ENCODE measurements around the gene PGA3. TPM values are rescaled to one million over a fixed set of nuclear protein-coding genes. Genes with fewer than 3 reads are reported as not detected.

The PGA3 gene
- not detected in 2 replicates for total RNA-seq

GRCh38 chr11:61202950-61203746 is at the start of gene PGA3:
Gene PGA3, plus strand, starts transcription at chr11:61203515. Its CDS starts 50 bp downstream, at chr11:61203565.

GRCh38 chr11:61161190-61162091 is 41.9 kb upstream of the PGA3 start, which contains the start of gene VPS37C:
Gene VPS37C, minus strand, starts transcription at chr11:61161426. Its CDS starts 22,597 bp downstream, at chr11:61138829.

GRCh38 chr11:61222047-61222446 is 18.7 kb downstream of the PGA3 start, which contains the start of gene PGA4:
Gene PGA4, plus strand, starts transcription at chr11:61222347. Its CDS starts 54 bp downstream, at chr11:61222401.

GRCh38 chr11:61240875-61241274 is 37.6 kb downstream of the PGA3 start, which contains the start of gene PGA5:
Gene PGA5, plus strand, starts transcription at chr11:61241175. Its CDS starts 52 bp downstream, at chr11:61241227.

Other genes with a start within 250 kb of the PGA3 start
- not detected in 2 replicates for gene CD6, start 231.8 kb upstream of the PGA3 start, total RNA-seq
- not detected in 2 replicates for gene CD5, start 101.0 kb upstream of the PGA3 start, total RNA-seq
- 15.3 and 19.2 TPM in 2 replicates for gene VPS37C, start 42.1 kb upstream of the PGA3 start, total RNA-seq
- gene PGA4, start 18.8 kb downstream of the PGA3 start, total RNA-seq, result not detected in 2 replicates
- not detected in 2 replicates for gene PGA5, start 37.7 kb downstream of the PGA3 start, total RNA-seq
- 3.8 and 6.4 TPM in 2 replicates for gene VWCE, start 91.8 kb downstream of the PGA3 start, total RNA-seq
- gene DDB1, start 129.6 kb downstream of the PGA3 start, total RNA-seq, result 233 and 251 TPM in 2 replicates
- 14.9 and 23.0 TPM in 2 replicates for gene TKFC, start 129.7 kb downstream of the PGA3 start, total RNA-seq
- 31.1 and 37.2 TPM in 2 replicates for gene CYB561A3, start 158.4 kb downstream of the PGA3 start, total RNA-seq
- gene TMEM138, start 158.9 kb downstream of the PGA3 start, total RNA-seq, result 21.4 and 22.5 TPM in 2 replicates
- 10.3 and 11.3 TPM in 2 replicates for gene TMEM216, start 189.1 kb downstream of the PGA3 start, total RNA-seq
- 33.4 and 39.3 TPM in 2 replicates for gene CPSF7, start 226.5 kb downstream of the PGA3 start, total RNA-seq
- gene SDHAF2, start 226.6 kb downstream of the PGA3 start, total RNA-seq, result 51.5 and 60.1 TPM in 2 replicates

Measured in thoracic aorta endothelial cell (primary cell).